Transverse colon (tissue), 3 donors: Measurements from ENCODE around the gene THOC7.

Experiments used
- POLR2A ChIP-seq: fragments of 450-650 bp; IDR thresholded peaks from one replicate; pipeline ENCODE4 v1.6.1; 2016; ENCODE audit warnings: antibody characterized with exemption, mild to moderate bottlenecking, moderate library complexity
- POLR2AphosphoS5 ChIP-seq, 3 donors: sonication (generic); formaldehyde crosslinking; IDR thresholded peaks; one replicate each; pipeline ENCODE4 v1.6.1; 2016; ENCODE audit warnings: antibody characterized with exemption in 3 of 3

GRCh38 chr3:63910891-63911290 is 47.3 kb upstream of the THOC7 start:
- no peak for TF ChIP-seq POLR2A
- TF ChIP-seq POLR2AphosphoS5 (IDR thresholded peaks at IDR 0.05) = no peak
